Measurements from ENCODE around the gene MICAL2.

DNA sequence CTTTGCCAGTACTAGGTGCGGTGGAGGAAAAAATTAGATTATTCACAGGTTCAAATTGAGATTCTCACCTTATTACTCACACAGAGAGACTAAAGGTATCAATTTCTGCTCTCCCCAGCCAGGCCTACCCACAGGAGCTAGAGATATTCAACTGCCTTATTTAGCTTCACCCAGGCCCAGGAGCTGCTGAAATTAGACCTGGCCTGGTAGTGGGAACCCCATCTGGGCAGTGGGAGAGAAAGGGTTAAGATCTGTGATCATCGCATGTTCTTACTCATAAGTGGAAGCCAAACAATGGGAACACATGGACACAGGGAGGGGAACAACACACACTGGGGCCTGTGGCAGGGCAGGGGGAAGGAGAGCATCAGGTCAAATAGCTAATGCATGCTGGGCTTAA lies 20.9 kb upstream of the MICAL2 start:
- TF ChIP-seq, protein P1, sequence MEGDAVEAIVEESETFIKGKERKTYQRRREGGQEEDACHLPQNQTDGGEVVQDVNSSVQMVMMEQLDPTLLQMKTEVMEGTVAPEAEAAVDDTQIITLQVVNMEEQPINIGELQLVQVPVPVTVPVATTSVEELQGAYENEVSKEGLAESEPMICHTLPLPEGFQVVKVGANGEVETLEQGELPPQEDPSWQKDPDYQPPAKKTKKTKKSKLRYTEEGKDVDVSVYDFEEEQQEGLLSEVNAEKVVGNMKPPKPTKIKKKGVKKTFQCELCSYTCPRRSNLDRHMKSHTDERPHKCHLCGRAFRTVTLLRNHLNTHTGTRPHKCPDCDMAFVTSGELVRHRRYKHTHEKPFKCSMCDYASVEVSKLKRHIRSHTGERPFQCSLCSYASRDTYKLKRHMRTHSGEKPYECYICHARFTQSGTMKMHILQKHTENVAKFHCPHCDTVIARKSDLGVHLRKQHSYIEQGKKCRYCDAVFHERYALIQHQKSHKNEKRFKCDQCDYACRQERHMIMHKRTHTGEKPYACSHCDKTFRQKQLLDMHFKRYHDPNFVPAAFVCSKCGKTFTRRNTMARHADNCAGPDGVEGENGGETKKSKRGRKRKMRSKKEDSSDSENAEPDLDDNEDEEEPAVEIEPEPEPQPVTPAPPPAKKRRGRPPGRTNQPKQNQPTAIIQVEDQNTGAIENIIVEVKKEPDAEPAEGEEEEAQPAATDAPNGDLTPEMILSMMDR (conservative IDR thresholded peaks at IDR 0.05; ENCODE audit: low read depth, low read length) = no peak
- no peak for TF ChIP-seq EZH2phosphoT487 (IDR thresholded peaks at IDR 0.05; ENCODE audit: borderline replicate concordance, low read length)
- TF ChIP-seq EZH2 (IDR thresholded peaks at IDR 0.05; ENCODE audit: low read length, unreplicated experiment) = no peak

Measured in PC-3 (cell line).